ENCODE data around the gene RUFY3. TPM values are rescaled to one million over a fixed set of nuclear protein-coding genes. Genes with fewer than 3 reads are reported as not detected.
"Not testable (repeated sequence)": the region's sequence is repeated elsewhere in the genome, so short reads cannot be mapped to it uniquely, and the experiment has no call there.

The RUFY3 gene
- total RNA-seq, 1 donor from 2014 or later, result 85.4 TPM

DNA sequence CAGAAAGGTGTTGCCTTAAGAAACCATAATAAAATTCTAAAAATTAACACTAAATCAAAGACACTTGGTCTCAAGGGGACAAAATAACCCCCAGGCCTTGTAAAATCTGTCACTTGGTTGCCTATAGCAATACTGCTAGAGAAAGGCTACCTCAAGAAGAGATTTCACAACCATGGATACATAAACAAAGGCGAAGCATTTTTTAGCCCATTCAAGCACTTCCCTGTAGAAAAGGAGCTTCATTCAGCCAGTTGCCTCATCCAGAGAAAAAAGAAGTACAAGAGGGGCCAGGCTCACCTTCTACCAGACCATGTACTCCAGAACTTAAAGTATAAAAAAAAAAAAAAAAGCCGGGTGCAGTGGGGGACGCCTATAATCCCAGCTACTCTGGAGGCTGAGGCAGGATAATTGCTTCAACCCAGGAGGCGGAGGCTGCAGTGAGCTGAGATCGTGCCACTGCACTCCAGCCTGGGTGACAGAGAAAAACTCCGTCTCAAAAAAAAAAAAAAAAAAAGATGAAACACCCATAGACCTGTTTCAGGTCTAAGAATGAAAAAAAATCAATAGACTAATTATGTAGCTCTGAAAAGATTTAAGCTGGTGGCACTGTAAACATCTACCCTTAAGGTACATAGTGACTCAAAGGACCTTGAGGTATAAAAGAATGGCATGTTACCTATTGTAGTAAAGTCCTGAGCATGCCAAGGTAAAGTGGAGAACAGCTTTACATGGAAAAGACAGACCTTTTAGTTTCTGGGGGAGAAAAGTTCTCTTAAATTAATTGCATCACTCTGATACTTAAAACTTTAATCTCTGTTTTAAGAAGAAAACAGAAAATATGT, 18.0 kb downstream of the RUFY3 start:
- no peak for DNase-seq

DNA sequence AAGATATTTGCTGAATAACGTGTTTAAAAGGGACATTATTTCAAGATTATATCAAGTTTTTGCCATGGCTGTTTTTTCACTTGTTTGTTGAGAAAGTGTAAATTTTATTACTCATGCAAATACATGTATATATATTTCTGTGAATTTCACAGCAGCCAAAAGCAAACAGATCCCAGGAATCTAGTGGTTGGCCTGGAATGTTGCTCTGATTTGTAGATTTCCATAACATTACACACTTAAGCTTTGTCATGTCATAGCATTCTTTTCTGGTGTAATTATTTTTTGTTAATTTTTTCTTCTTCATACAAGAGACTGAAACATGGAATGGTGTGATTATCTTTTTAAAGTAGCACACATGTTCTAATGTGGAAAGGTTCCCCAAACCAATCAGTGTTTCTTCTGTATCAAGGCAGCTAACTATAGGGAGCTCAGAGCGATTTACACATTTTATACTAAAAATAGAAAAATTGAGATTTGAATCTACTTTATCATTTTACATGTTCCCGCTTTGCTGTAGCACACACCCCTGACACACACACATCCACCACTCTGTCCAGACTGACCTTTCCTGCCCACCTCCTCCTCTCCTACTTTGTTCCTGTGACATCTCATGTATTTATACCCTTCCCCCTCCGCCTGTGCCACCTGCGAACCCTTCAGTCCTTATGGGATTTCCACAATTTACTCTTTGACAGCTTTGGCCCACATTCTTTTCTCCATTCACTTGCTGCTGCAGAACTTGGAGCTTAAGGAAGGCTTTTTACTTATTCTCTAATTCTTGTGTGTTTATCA, 20.3 kb downstream of the RUFY3 start:
- DNase-seq, result no peak

DNA sequence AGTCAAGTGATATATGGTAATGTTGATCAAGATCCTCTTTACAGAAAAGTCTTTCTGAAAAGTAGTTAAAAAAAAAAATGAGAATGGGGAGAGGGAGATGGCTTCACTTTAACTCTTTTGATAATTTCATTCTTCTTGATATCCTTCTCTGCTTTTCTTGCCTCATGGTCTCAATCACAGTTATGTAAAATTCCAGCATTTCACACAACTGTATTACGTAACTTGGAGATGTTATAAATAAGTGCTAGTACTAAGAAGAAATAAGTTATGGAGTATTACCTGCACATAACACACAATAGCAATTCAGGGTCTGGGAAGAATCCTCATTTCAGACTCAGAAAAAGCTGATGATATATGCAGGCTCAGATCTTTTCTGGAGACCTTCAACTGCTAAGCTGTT, 22.0 kb downstream of the RUFY3 start:
- no peak for DNase-seq

DNA sequence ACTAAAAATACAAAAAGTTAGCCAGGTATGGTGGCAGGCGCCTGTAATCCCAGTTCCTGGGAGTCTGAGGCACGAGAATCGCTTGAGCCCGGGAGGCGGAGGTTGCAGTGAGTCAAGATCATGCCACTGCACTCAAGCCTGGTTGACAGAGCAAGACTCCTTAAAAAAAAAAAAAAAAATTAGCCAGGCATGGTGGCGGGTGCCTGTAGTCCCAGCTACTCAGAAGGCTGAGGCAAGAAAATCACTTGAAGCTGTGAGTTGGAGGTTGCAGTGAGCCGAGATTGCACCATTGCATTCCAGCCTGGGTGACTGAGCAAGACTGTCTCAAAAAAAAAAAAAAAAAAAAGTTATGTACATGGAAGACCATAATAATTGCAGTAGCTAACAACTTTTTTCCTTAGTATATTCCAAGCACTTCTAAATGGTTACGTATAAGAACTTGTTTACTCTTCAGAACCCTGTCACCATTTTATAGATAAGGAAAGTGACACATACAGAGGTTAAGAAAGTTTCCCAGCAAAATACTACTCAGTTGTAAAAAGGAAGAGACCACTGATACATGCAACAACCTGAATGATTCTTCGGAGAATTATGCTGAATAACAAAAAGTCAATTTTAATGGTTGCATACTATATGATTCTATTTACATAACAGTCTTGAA, 24.5 kb downstream of the RUFY3 start:
- no peak for DNase-seq

DNA sequence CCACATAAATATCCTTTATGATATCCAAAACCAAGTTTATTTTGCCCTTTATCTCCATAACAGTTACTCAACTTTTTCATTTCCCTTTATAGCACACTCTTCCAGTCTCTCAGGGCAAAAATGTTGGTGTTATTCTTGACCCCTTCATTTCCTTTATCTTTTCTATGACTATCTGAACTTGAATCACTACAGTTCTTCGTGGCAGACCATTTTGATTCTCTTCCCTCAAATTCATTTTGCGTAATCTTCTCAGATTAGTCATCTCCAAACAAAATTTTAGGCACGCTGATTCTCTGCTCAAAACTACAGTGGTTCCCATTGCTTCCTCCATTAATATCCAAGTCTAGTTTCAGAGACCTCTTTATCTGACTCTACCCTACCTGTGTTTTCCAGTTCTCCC, 26.1 kb downstream of the RUFY3 start:
- no peak for DNase-seq

DNA sequence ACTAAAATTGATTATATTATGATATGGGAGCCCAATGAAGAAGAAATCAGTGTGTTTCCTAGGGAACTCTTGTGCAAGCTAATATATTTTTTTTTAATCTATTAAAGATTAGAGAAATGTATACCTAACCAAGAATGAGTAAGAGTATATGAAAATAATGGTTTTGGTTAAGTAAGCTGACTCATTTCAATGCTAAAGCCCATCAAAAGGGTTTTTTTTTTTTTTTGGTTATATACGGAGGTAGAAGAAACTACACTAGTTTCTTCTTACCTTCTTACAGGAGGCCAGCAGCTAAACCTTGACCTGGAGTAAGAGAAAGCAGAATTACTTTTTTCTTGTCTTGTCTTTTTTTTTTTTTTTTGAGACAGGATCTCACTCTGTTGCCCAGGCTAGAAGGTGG, 27.5 kb downstream of the RUFY3 start:
- DNase-seq, result no peak

DNA sequence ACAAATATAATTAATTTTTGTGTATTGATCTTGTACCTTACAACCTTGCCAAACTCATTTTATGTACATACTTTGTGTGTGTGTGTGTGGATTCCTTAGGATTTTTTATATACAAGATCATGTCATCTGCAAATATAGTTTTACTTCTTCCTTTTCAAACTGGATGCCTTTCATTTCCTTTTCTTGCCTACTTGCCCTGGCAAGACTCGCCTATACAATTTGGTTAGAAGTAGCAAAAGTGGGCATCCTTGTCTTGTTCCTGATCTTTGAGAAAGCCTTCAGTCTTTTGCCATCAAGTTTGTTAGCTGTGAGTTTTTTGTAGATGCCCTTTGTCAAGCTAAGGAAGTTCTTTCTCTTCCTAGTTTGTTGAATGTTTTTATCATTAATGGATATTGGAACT, 30.5 kb downstream of the RUFY3 start:
- DNase-seq, result no peak

DNA sequence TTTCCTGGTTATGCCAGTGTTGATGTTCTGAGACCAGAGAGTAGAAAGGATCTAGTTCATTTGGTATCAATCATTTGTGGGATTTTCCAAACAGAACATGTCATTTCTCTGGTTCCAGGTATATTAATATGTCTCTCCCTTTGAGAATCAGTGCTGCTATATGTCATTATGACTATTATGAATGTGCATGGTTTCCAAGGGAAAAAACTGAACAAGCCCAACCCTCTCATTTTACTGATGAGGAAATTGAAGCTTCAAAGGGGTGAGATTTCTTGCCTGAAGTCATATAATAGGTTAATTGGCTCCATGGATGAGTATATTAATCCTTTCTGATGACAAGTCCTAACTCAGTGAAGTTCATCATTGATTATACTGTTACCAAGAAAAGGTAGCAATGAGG, 31.9 kb downstream of the RUFY3 start:
- DNase-seq, result no peak

DNA sequence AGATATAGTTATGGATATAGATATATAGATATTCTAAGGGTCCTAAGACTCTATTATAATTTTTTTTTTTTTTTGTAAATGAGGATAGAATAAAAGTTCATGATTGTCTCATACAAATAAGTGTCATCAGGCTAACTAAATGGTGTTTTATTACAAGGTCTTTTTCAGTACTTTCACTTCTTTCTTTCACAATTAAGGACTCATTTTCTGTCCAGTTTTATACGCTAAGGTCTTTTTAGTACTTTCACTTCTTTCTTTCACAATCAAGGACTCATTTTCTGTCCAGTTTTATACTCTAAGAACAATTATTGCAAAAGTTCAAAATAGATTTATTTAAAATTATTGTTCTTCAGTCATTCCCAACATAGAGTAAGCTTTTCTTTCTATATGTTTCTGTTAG, 32.7 kb downstream of the RUFY3 start:
- no peak for DNase-seq

DNA sequence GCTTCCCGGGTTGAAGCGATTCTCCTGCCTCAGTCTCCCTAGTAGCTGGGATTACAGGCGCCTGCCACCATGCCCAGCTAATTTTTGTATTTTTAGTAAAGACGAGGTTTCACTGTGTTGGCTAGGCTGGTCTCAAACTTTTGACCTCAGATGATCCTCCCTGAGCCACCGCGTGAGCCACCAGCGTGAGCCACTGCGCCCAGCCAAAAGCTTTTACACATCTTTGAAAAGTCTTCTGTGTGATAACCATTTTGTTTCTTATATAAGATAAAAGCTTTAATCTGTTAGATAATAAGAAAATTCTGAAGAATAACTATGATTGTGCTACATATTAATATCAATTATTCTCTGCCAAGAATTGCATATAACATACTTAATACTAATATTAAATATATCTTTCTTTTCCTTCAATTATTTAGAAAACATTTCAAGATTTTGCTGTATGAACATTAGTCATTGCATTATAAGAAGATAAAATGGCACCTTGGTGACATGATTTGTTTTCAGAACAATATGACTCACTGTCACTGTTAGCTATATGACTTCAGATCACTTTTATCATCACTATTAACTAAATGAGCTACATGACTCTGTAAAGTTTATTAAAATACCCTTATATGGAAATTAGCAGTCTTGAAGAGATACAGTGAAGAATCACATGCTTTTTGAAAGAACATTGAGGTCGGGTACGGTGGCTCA, 33.4 kb downstream of the RUFY3 start:
- DNase-seq, result no peak

DNA sequence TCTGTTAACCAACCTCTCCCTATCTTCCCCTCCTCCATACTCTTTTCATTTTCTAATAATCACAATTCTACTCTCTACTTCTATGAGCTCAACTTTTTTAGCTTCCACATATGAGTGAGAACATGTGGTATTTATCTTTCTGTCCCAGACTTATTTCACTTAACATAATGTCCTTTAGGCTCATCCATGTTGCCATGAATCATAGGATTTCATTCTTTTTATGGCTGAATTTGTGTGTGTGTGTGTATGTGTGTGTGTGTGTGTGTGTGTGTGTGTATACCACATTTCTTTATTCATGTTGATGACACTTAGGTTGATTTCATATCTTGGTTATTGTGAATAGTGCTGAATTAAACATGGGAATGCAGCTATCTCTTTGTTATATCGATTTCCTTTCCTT, 37.4 kb downstream of the RUFY3 start:
- no peak for DNase-seq

DNA sequence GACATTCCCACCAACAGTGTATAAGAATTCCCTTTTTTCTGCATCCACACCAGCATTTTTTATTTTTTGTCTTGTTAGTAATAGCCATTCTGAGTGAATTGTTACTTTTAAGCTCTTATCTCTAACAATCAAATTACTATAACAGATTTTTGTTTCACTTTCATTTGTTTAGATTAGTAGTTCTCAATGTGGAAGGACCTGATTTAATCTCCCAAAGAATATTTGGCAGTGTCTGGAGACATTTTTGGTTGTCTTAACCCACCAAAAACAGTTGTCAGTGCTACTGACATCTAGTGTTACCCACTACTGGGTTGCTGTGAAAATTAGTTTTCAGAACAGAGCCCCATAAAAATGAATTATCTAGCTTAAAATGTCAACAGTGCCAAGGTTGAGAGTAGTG, 37.9 kb downstream of the RUFY3 start:
- DNase-seq, result no peak

DNA sequence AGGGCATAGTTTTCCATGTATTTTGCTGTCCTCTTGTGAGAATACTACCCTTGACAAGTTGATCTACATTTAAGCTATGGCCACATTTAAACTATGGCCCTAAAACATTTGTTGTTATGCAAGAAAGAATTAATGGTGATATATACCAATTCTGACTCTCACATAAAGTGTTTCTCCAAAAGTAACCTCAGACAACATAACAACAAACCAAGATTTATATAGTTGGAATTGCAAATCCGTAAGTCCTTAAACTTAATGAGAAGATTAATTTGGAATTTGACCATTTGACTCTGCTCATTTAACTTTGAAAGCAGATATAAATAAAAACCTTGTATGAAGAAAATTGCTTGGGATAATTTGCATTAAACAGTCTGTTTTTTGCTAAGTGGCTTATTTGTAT, 38.9 kb downstream of the RUFY3 start:
- no peak for DNase-seq

DNA sequence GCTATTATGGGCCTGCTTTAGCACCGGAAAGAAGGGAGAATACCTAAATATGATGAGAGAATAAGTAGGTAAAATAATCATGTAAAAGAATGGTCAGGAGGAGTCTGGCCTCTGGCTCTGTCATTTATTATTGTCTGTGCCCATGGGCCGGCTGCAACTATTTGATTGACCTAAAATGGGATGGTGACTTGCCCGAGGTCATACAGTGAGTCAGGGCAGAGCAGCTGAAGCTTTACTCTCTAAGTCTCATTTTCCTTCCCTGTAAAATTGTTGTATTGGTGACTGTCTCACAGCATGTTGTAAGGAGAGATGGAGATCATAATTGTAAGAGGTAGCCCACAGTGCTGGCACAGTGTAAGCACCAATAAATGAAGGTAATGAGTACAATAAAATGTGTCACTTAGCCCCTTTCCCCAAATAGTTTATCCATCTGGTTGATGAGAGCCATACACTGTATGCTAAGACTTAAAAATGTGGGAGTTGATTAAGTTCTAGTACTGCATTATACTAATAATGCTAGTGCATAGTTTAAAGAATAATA, 39.6 kb downstream of the RUFY3 start:
- DNase-seq, result no peak

DNA sequence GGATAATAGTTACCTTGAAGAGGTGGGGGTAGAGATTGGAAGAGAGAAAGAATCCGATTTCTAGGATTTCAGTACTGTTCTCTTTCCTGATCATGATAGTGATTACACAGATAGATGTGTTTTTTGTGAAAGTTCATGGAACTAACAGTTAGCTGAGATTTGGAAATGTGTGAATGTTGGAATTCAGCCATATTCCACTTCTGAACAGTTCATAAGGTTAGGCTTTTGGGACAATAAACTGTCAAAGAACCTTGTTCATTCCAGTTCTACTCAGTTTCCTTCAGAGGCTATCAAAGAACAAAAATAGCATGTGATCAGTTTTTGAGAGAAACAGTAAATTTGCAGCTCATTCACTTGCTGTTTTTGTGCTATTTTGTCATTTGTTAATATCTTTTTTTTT, 43.6 kb downstream of the RUFY3 start:
- DNase-seq, result no peak

DNA sequence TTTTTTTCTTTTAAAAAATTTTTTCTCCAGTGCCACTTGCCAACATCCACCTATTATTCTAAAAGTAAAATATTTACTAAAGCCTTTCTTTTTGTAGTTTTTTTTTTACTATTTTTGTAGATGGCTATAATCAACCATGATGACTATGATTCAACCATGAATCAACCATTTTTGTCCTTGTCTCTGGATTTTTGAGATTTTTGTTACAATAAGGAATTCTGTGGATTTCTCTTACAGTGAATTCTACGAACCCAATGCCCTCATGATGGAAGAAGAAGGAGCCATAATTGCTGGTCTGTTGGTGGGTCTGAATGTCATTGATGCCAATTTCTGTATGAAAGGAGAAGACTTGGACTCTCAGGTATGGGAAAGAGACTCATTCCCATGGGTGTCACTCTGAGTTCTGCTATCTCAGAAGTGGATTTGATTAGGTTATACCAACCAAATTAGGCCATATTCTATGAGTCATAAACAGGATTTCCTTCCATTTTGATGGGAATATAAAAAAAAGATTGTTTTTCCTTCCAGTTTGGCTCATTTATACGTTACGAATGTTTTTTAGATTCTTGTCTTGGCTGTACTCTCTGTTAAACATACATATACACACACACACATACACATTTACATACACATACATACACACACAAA, 46.7 kb downstream of the RUFY3 start:
- DNase-seq, result no peak

DNA sequence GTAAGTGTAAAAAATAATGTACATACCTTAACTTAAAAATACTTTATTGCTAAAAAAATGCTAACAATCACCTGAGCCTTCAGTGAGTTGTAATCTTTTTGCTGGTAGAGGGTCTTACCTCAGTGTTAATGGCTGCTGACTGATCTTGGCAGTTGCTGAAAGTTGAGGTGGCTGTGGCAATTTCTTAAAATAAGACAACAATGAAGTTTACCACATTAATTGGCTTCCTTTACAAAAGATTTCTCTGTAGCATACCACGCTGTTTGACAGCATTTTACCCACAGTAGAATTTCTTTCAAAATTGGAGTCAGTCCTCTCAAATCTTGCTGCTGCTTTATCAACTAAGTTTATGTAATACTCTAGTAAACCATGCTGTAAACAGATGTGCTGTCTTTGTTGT, 47.6 kb downstream of the RUFY3 start:
- not testable (repeated sequence) for DNase-seq

DNA sequence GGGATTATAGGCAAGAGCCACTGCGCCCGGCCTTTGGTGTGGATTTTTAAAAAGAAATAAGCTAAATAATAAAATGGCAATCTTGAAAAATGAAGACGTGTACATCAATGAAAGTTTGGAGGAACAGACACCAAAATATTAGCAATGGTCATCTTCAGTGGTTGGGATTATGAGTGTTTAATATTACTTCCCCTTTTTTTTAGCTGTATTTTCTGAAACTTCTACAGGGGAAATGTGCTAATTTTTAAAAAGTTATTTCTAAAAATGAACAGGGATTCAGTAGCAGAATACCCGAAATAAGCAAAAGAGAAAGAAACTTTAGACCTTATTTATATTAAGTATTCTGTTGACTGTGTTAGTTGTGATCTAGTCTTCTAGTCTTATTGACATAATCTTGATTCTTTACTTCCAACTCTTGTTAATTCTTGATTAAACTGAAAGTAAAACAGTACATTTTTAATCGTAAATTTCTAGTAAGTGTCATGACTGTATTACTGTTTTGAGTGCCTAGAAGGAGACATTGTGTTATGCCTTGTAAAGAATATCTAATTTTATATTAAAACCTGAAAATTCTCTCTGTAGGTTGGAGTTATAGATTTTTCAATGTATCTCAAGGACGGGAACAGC, 51.3 kb downstream of the RUFY3 start:
- no peak for DNase-seq

DNA sequence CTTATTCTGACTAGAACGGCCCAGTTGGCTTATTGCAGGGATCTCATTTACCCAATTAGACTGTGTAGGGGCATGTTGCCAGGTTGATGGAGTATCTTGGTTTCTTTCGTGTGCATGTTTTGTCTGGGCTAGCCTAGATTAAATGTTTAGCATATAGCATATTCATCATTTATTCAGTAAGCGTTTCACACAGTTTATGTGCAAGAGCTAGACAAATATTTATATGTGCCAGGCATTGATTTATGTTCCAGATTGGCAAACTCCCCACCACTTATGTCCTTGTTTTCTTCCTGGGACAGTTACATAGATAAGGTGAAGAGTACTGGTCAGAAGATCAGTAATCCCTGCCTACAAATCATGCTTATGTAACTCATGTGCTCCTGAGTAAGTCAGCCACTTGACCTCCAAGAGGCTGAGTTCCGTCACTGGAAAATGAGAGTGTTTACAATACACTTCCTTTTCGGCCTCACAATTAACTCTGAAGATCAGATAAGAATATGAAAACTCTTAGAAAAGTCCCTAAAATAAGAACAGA, 57.2 kb downstream of the RUFY3 start:
- no peak for DNase-seq

DNA sequence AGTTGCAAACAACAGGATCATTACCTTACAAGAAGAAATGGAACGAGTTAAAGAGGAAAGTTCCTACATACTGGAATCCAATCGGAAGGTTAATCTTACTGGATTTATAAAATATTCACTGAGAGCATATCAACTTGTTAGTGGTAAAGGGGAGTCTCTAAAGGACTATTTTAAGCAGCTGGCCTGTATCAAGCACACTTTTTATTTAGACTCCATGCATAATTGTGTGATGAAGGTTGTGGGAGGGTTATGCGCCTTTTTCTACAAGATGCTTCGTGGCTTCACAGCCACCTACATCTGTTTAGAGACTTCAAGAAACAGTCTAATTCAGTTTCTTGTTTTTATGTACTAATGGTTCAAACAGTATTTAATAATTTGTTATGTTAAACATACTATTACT, 61.3 kb downstream of the RUFY3 start:
- DNase-seq, result no peak

DNA sequence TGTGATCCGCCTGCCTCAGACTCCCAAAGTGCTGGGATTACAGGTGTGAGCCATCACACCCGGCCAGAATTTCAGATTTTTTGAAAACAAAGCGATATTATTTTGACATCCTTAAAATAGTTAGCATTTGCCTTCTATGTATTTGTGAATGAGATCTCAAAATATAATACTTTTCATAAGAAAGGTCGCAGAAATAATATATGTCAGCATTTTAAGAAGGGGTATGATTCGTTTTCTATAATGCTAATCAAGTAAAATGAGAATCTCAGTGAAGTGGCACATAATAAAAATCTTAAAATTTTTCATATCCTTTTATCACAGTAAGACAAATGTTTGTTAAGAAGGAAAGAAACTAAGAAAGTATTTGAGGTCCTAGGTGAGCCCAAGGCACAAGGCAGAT, 65.7 kb downstream of the RUFY3 start:
- no peak for DNase-seq
